K562 (cell line): ENCODE data around the gene RNF181. TPM values are rescaled to one million over a fixed set of nuclear protein-coding genes. Genes with fewer than 3 reads are reported as not detected.

Experiments used
- BCL6 ChIP-seq: fragments of 250-450 bp; sonication (Bioruptor Pico); IDR thresholded peaks from 2 replicates; pipeline ENCODE4 v1.4.0; 2020
- BRCA1 ChIP-seq, 2 experiments: fragments of 450-650 bp in 1 of 2; sonication (generic) in 1 of 2; formaldehyde crosslinking in 1 of 2; IDR thresholded peaks; 2 replicates each; pipeline versions ENCODE4 v1.5.0 to v1.6.1; 2017 to 2020; ENCODE audit warnings: mild to moderate bottlenecking in 1 of 2, missing genetic modification reagents in 1 of 2
- CCNT2 ChIP-seq: IDR thresholded peaks from 2 replicates; pipeline ENCODE4 v1.6.1; 2011; ENCODE audit warnings: borderline replicate concordance, low read depth, mild to moderate bottlenecking, moderate library complexity, mixed read lengths, low read length; ENCODE audit not compliant: insufficient read length; ENCODE audit errors: extremely low read depth
- GABPB2 ChIP-seq: fragments of 250-450 bp; sonication (Bioruptor Pico); conservative IDR thresholded peaks from 2 replicates; pipeline ENCODE4 v1.5.1; 2021; ENCODE audit warnings: mild to moderate bottlenecking
- GATAD2B ChIP-seq: fragments of 450-650 bp; IDR thresholded peaks from 2 replicates; pipeline ENCODE4 v1.6.1; 2017; ENCODE audit warnings: mild to moderate bottlenecking, borderline replicate concordance
- ID3 ChIP-seq, 2 experiments: fragments of 250-450 bp in 1 of 2; fragments of 450-650 bp in 1 of 2; sonication (Bioruptor Pico) in 1 of 2; IDR thresholded peaks; 2 replicates each; pipeline versions ENCODE4 v1.6.1 to v1.8.0; 2016 to 2021; ENCODE audit warnings: mild to moderate bottlenecking in 2 of 2, moderate library complexity in 2 of 2, missing compliant biosample characterization in 1 of 2, missing genetic modification characterization in 1 of 2
- JUNB ChIP-seq: fragments of 450-650 bp; formaldehyde crosslinking; conservative IDR thresholded peaks from 2 replicates; pipeline ENCODE4 v1.4.0; 2020; ENCODE audit warnings: mild to moderate bottlenecking
- L3MBTL2 ChIP-seq: fragments of 450-650 bp; IDR thresholded peaks from 2 replicates; pipeline ENCODE4 v1.6.1; 2016; ENCODE audit warnings: mild to moderate bottlenecking, moderate library complexity
- LEF1 ChIP-seq: fragments of 450-650 bp; IDR thresholded peaks from 2 replicates; pipeline ENCODE4 v1.6.1; 2016; ENCODE audit warnings: mild to moderate bottlenecking
- MAFF ChIP-seq: IDR thresholded peaks from 2 replicates; pipeline ENCODE4 v1.6.1; 2012; ENCODE audit warnings: low read length, improper control_type of control experiment
- OTX1 ChIP-seq: fragments of 450-650 bp; formaldehyde crosslinking; IDR thresholded peaks from 2 replicates; pipeline ENCODE4 v1.4.0; 2022; ENCODE audit warnings: mild to moderate bottlenecking
- PHB2 ChIP-seq: fragments of 450-650 bp; IDR thresholded peaks from 2 replicates; pipeline ENCODE4 v1.6.1; 2017; ENCODE audit warnings: low read depth
- PKNOX1 ChIP-seq: fragments of 450-650 bp; IDR thresholded peaks from 2 replicates; pipeline ENCODE4 v1.6.1; 2016
- RFX1 ChIP-seq: fragments of 450-650 bp; IDR thresholded peaks from 2 replicates; pipeline ENCODE4 v1.6.1; 2016; ENCODE audit warnings: mild to moderate bottlenecking, moderate library complexity
- SIRT6 ChIP-seq: IDR thresholded peaks from one replicate; pipeline ENCODE4 v1.6.1; 2012; ENCODE audit warnings: low read depth, mild to moderate bottlenecking, control low read depth, inconsistent platforms, low read length, moderate library complexity
- SMAD1 ChIP-seq: fragments of 150-350 bp; IDR thresholded peaks from 2 replicates; pipeline ENCODE4 v1.6.1; 2014; ENCODE audit warnings: low read length, low read depth; ENCODE audit not compliant: partially characterized antibody
- SMARCA4 ChIP-seq: fragments of 450-650 bp; IDR thresholded peaks from 2 replicates; pipeline ENCODE4 v1.6.1; 2016
- SRF ChIP-seq, 2 experiments: fragments of 250-450, 450-650 bp in 1 of 2; sonication (Bioruptor Pico) in 1 of 2; sonication (generic) in 1 of 2; formaldehyde crosslinking; IDR thresholded peaks; 2 replicates each; pipeline versions ENCODE4 v1.5.0 to v1.5.1; 2020 to 2022; ENCODE audit warnings: mild to moderate bottlenecking in 1 of 2, missing genetic modification reagents in 1 of 2
- ZFP36 ChIP-seq: fragments of 150-350 bp; IDR thresholded peaks from 2 replicates; pipeline ENCODE4 v1.6.1; 2018; ENCODE audit warnings: low read length, low read depth; ENCODE audit not compliant: partially characterized antibody
- ZNF224 ChIP-seq: sonication (generic); formaldehyde crosslinking; IDR thresholded peaks from 2 replicates; pipeline ENCODE4 v1.8.0; 2022; ENCODE audit warnings: mild to moderate bottlenecking, missing genetic modification reagents
- ZNF316 ChIP-seq: fragments of 450-650 bp; IDR thresholded peaks from 2 replicates; pipeline ENCODE4 v1.6.1; 2016
- ZNF384 ChIP-seq: IDR thresholded peaks from 2 replicates; pipeline ENCODE4 v1.6.1; 2012; ENCODE audit warnings: low read depth, low read length, improper control_type of control experiment
- ZNF766 ChIP-seq: fragments of 200-800 bp; sonication (Bioruptor generic); conservative IDR thresholded peaks from 2 replicates; pipeline ENCODE4 v1.6.1; 2016; ENCODE audit warnings: missing genetic modification characterization, missing compliant biosample characterization
- polyA plus RNA-seq, 8 experiments: library from polyadenylated mRNA; depleted of rRNA in 4 of 8; stranded (reverse) in 5 of 8; unstranded in 3 of 8; fragments of >200 nt; fragmentation: Nextera tagmentation in 2 of 8; fragmentation: Illumina TruSeq in 1 of 8; extraction: Ambion mirVana in 2 of 8; extraction: Trizol in 1 of 8; gene quantifications; 2 replicates each; pipeline versions ENCODE4 v1.2.1 to v1.2.3, GENCODE V29; 2011 to 2014; ENCODE audit warnings: inconsistent platforms in 1 of 8, missing spikeins in 1 of 8
- total RNA-seq, 7 experiments: library from RNA; depleted of rRNA in 6 of 7; stranded (reverse); fragments of >200 nt in 6 of 7; fragmentation: Illumina TruSeq in 2 of 7; extraction: Trizol in 2 of 7; gene quantifications; 2 replicates each; pipeline versions ENCODE4 v1.2.1 to v1.2.3, GENCODE V29; 2011 to 2021; ENCODE audit warnings: low replicate concordance in 1 of 7
- TF ChIP-seq, protein P1 (sequence below): fragments of 450-650 bp; formaldehyde crosslinking; IDR thresholded peaks from 2 replicates; pipeline ENCODE4 v1.4.0; 2020; ENCODE audit warnings: mild to moderate bottlenecking, moderate library complexity
- TF ChIP-seq, protein P2 (sequence below): fragments of 450-650 bp; formaldehyde crosslinking; conservative IDR thresholded peaks from 2 replicates; pipeline ENCODE4 v1.4.0; 2022; ENCODE audit warnings: mild to moderate bottlenecking, missing genetic modification characterization

The RNF181 gene
- total and polyA plus RNA-seq, 9 of the 15 experiments (the other 6 are each of a cell fraction or from before 2014, with no cell fraction given), result 139 to 492 (median 253) TPM

GRCh38 chr2:85584857-85585780 lies 10.4 kb upstream of the RNF181 start (continued):
- TF ChIP-seq PHB2 (no peak), SMAD1 (no peak), ZNF766 (CRISPR knock-in tag) (no peak), SRF (CRISPR knock-in tag; IDR thresholded peaks at IDR 0.05) (no peak), PKNOX1 (peak; percentile 90), ZFP36 (no peak), BRCA1 (IDR thresholded peaks at IDR 0.05) (no peak), BRCA1 (CRISPR knock-in tag; IDR thresholded peaks at IDR 0.05) (no peak), GATAD2B (no peak), ZNF224 (CRISPR knock-in tag) (0 out of 2 replicates have a peak, but pooled peaks have one; percentile 28), GABPB2 (CRISPR knock-in tag) (no peak), JUNB (CRISPR knock-in tag) (no peak; the same call in 1 of the 2 replicates), ID3 (CRISPR knock-in tag; IDR thresholded peaks at IDR 0.05) (no peak), ID3 (tag; IDR thresholded peaks at IDR 0.05) (no peak), BCL6 (CRISPR knock-in tag) (no peak), CCNT2 (peak; percentile 32), SIRT6 (no peak), L3MBTL2 (no peak; the same call in 1 of the 2 replicates), MAFF (no peak), ZNF316 (no peak), OTX1 (CRISPR knock-in tag) (0 out of 2 replicates have a peak, but pooled peaks have one; percentile 30), ZNF384 (no peak), SMARCA4 (peak; percentile 95), LEF1 (peak; percentile 83), RFX1 (no peak)
- TF ChIP-seq, protein P1, sequence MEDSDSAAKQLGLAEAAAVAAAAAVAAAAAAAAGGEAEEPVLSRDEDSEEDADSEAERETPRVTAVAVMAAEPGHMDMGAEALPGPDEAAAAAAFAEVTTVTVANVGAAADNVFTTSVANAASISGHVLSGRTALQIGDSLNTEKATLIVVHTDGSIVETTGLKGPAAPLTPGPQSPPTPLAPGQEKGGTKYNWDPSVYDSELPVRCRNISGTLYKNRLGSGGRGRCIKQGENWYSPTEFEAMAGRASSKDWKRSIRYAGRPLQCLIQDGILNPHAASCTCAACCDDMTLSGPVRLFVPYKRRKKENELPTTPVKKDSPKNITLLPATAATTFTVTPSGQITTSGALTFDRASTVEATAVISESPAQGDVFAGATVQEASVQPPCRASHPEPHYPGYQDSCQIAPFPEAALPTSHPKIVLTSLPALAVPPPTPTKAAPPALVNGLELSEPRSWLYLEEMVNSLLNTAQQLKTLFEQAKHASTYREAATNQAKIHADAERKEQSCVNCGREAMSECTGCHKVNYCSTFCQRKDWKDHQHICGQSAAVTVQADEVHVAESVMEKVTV (CRISPR knock-in tag), result no peak
- TF ChIP-seq, protein P2, sequence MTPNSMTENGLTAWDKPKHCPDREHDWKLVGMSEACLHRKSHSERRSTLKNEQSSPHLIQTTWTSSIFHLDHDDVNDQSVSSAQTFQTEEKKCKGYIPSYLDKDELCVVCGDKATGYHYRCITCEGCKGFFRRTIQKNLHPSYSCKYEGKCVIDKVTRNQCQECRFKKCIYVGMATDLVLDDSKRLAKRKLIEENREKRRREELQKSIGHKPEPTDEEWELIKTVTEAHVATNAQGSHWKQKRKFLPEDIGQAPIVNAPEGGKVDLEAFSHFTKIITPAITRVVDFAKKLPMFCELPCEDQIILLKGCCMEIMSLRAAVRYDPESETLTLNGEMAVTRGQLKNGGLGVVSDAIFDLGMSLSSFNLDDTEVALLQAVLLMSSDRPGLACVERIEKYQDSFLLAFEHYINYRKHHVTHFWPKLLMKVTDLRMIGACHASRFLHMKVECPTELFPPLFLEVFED (CRISPR knock-in tag), result peak; percentile 60; the same call in 1 of the 2 replicates
